Heart left ventricle (tissue), 13 donors: ENCODE data around the gene ARRDC2.

Experiments
- CTCF ChIP-seq, 12 donors: fragments of 200-600 bp; sonication (generic) in 4 of 12; IDR thresholded peaks; one replicate each; pipeline versions ENCODE4 v1.5.0 to v1.8.0; 2018 to 2022; ENCODE audit warnings: antibody characterized with exemption in 12 of 12, mild to moderate bottlenecking in 5 of 12
- POLR2A ChIP-seq, 2 donors: fragments of 450-650 bp; IDR thresholded peaks; one replicate each; pipeline ENCODE4 v1.6.1; 2017; ENCODE audit warnings: antibody characterized with exemption in 2 of 2, mild to moderate bottlenecking in 2 of 2, moderate library complexity in 2 of 2
- donor health status: ischemic (EF 13 %, LVEDD 7.1; RV severe dilation, severe dysfunction).
- donor health status: DM: no; HTN: yes; CAD: no.
- donor health status: DM: no; HTN: no; CAD: no.
- donor health status: ischemic (EF 25% LVEDD 6.9; RV normal size, moderate dysfunction).
- donor health status: ischemic (EF 25% LVEDD 5.7; RV mildly dilated, moderate dysfunction).
- donor health status: ischemic (EF 35%, LVEDD 5.7; RV mildly dilated, moderate dysfunction).
- donor health status: nonischemic (EF 11% LVEDD 7.7; RV severe dilation, severe dysfunction).
- donor health status: DM: yes; HTN: yes; CAD: no.
- donor health status: PGD.
- donor health status: ischemic (EF 29% LVEDD 5.4; RV normal size, mild dysfunction).
- donor health status: nonischemic (EF 23%, LVEDD 6.1; RV moderate dilation, normal function).

- TF ChIP-seq CTCF (IDR thresholded peaks at IDR 0.05) (no peak), POLR2A (IDR thresholded peaks at IDR 0.05) (no peak)
Observed at GRCh38 chr19:17988161-17988560, 19.8 kb upstream of the ARRDC2 start.
